Thyroid gland (tissue), 4 donors: ENCODE data around the gene IL27RA. TPM values are rescaled to one million over a fixed set of nuclear protein-coding genes. Genes with fewer than 3 reads are reported as not detected.
"Not testable (repeated sequence)": the region's sequence is repeated elsewhere in the genome, so short reads cannot be mapped to it uniquely, and the experiment has no call there.

Experiments
- DNase-seq, 2 donors: peaks; one replicate each; pipeline ENCODE4 v3.0.0-alpha.2; 2019
- H3K27ac ChIP-seq, 3 donors: fragments of 200-600 bp; sonication (generic); 1 replicate in 2 of 3; 2 replicates in 1 of 3; pipeline ENCODE4 v1.5.1; 2016 to 2019; ENCODE audit warnings: mild to moderate bottlenecking in 1 of 3, moderate library complexity in 1 of 3
- H3K27me3 ChIP-seq: fragments of 200-600 bp; sonication (generic); one replicate; pipeline ENCODE4 v1.5.1; 2019
- H3K36me3 ChIP-seq, 2 donors: fragments of 200-600 bp; sonication (generic); one replicate each; pipeline ENCODE4 v1.5.1; 2016 to 2019
- H3K4me1 ChIP-seq, 2 donors: fragments of 200-600 bp; sonication (generic); one replicate each; pipeline ENCODE4 v1.5.1; 2017 to 2019
- H3K4me3 ChIP-seq, 3 donors: fragments of 200-600 bp; sonication (generic); replicated peaks in 1 of 3; 1 replicate in 2 of 3; 2 replicates in 1 of 3; pipeline ENCODE4 v1.5.1; 2016; ENCODE audit warnings: mild to moderate bottlenecking in 1 of 3
- H3K9me3 ChIP-seq: fragments of 200-600 bp; sonication (generic); one replicate; pipeline ENCODE4 v1.5.1; 2017
- POLR2A ChIP-seq, 2 donors: fragments of 450-650 bp; IDR thresholded peaks; one replicate each; pipeline ENCODE4 v1.6.1; 2017; ENCODE audit warnings: antibody characterized with exemption in 2 of 2, mild to moderate bottlenecking in 2 of 2, moderate library complexity in 1 of 2
- WGBS, 2 donors: methylation state at CpG; one replicate each; pipeline ENCODE4 v1.1.5; 2017; 5-methylcytosine and 5-hydroxymethylcytosine counted together
- intact Hi-C: fragments of 100-400 bp; cut with DNase I; formaldehyde crosslinking; loops from one replicate; pipeline ENCODE4 v1.15.1; 2023
- total RNA-seq, 4 donors: library from RNA; depleted of rRNA; stranded (reverse); fragments of >200 nt; gene quantifications; one replicate each; pipeline ENCODE4 v1.2.3, GENCODE V29; 2016
- TF ChIP-seq, protein P1 (sequence below), 6 experiments: fragments of 200-600 bp in 3 of 6; fragments of 450-650 bp in 3 of 6; sonication (generic) in 3 of 6; IDR thresholded peaks; one replicate each; pipeline ENCODE4 v1.5.1; 2016 to 2019; ENCODE audit warnings: antibody characterized with exemption in 6 of 6, mild to moderate bottlenecking in 2 of 6, inconsistent platforms in 1 of 6, moderate library complexity in 1 of 6

IL27RA gene
- total RNA-seq, 4 donors from 2014 or later: 1.9 to 4.9 (median 3.4) TPM

GRCh38 chr19:14021474-14021873 lies 10.1 kb upstream of the IL27RA start:
- 65 to 77% methylated on average over 5 of the region's 5 CpGs for WGBS, 2 donors
- no peaks in the 10 kb centered on the region for H3K27me3 ChIP-seq
- no peak overlapping the region for H3K4me3 ChIP-seq
- H3K27ac ChIP-seq: no peak overlapping the region
- intact Hi-C loops: no loop called here
- H3K36me3 ChIP-seq: no peaks in the 10 kb centered on the region
- peaks cover 0 to 4% of the 10 kb centered on the region in 2 donors for H3K4me1 ChIP-seq
- DNase-seq: no peak
- H3K9me3 ChIP-seq: no peaks in the 10 kb centered on the region
- TF ChIP-seq, protein P1, sequence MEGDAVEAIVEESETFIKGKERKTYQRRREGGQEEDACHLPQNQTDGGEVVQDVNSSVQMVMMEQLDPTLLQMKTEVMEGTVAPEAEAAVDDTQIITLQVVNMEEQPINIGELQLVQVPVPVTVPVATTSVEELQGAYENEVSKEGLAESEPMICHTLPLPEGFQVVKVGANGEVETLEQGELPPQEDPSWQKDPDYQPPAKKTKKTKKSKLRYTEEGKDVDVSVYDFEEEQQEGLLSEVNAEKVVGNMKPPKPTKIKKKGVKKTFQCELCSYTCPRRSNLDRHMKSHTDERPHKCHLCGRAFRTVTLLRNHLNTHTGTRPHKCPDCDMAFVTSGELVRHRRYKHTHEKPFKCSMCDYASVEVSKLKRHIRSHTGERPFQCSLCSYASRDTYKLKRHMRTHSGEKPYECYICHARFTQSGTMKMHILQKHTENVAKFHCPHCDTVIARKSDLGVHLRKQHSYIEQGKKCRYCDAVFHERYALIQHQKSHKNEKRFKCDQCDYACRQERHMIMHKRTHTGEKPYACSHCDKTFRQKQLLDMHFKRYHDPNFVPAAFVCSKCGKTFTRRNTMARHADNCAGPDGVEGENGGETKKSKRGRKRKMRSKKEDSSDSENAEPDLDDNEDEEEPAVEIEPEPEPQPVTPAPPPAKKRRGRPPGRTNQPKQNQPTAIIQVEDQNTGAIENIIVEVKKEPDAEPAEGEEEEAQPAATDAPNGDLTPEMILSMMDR (IDR thresholded peaks at IDR 0.05): no peak
- no peak for TF ChIP-seq POLR2A (IDR thresholded peaks at IDR 0.05)

- peaks cover 0 to 4% of the 10 kb centered on the region in 2 donors for H3K4me1 ChIP-seq
- WGBS, 2 donors: 67 to 74% methylated on average over 4 of the region's 4 CpGs
- TF ChIP-seq POLR2A (IDR thresholded peaks at IDR 0.05): no peak
- TF ChIP-seq, protein P1 (IDR thresholded peaks at IDR 0.05): no peak
- no peaks in the 10 kb centered on the region for H3K36me3 ChIP-seq
- no peak overlapping the region for H3K27ac ChIP-seq
- no peaks in the 10 kb centered on the region for H3K27me3 ChIP-seq
- intact Hi-C loops: no loop called here
- no peak for DNase-seq
- H3K9me3 ChIP-seq: no peaks in the 10 kb centered on the region
- no peak overlapping the region for H3K4me3 ChIP-seq
These were observed 9.1 kb upstream of the IL27RA start for GRCh38 chr19:14022469-14022868.

- TF ChIP-seq, protein P1 (IDR thresholded peaks at IDR 0.05): peak in 3 of 6 experiments; percentile 14 to 42 (median 40)
- TF ChIP-seq POLR2A (IDR thresholded peaks at IDR 0.05): no peak
- 57 to 64% methylated on average over 9 of the region's 9 CpGs for WGBS, 2 donors
- H3K4me3 ChIP-seq: no peak overlapping the region
- peak; percentile 36 to 41 for DNase-seq
- peaks cover 0 to 4% of the 10 kb centered on the region in 2 donors for H3K4me1 ChIP-seq
- H3K27me3 ChIP-seq: no peaks in the 10 kb centered on the region
- intact Hi-C loops: no loop called here
- no peaks in the 10 kb centered on the region for H3K9me3 ChIP-seq
- H3K27ac ChIP-seq: no peak overlapping the region
- H3K36me3 ChIP-seq: no peaks in the 10 kb centered on the region
These were observed 7.9 kb upstream of the IL27RA start for GRCh38 chr19:14023404-14024235.

DNA sequence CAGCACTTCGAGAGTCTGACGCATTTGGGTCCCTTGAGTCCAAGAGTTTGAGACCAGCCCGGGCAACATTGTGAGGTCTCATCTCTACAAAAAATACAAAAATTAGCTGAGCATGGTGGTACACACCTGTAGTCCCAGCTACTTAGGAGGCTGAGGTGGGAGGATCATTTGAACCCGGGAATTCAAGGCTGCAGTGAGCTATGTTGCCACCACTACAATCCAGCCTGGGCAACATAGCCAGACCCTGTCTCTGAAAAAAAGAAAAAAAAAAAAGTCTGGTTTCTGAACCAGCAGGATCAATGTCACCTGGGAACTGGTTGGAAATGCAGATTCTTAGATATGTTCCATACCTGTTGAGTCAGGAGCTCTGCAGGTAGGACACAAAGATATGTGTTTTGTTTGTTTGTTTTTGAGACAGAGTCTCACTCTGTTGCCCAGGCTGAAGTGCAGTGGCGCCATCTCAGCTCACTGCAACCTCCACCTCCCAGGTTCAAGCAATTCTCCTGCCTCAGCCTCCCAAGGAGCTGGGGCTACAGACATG lies 4.8 kb upstream of the IL27RA start:
- H3K4me3 ChIP-seq, DNase-seq, H3K9me3 ChIP-seq, H3K36me3 ChIP-seq, H3K27ac ChIP-seq, H3K27me3 ChIP-seq, intact Hi-C loops: not testable (repeated sequence)
- WGBS, 2 donors: 91 to 98% methylated on average over 5 of the region's 5 CpGs
- H3K4me1 ChIP-seq: peaks cover 4 to 10% of the 10 kb centered on the region in 2 donors

- H3K4me3 ChIP-seq: no peak within 1 kb of the TSS
- 78 to 81% methylated on average over 22 to 24 of the region's 24 CpGs for WGBS, 2 donors
- peaks cover 9 to 10% of the 10 kb centered on the region in 2 donors for H3K4me1 ChIP-seq
- no peak for DNase-seq
- TF ChIP-seq POLR2A (IDR thresholded peaks at IDR 0.05): no peak
- TF ChIP-seq, protein P1 (IDR thresholded peaks at IDR 0.05): no peak
- no peaks in the 10 kb centered on the region for H3K27me3 ChIP-seq
- no peak within 1 kb of the TSS for H3K27ac ChIP-seq
- intact Hi-C loops: no loop called here
- H3K9me3 ChIP-seq: no peaks in the 10 kb centered on the region
- H3K36me3 ChIP-seq: no peaks in the 10 kb centered on the region
These were observed 3.6 kb upstream of the IL27RA start, which contains the start of gene RLN3 for GRCh38 chr19:14027856-14028450. Gene RLN3, plus strand, starts transcription at chr19:14028148. Its CDS starts 57 bp downstream, at chr19:14028205.
